Subcutaneous adipose tissue (tissue), 4 donors: ENCODE measurements around the gene EXOC6B. TPM values are rescaled to one million over a fixed set of nuclear protein-coding genes. Genes with fewer than 3 reads are reported as not detected.

Experiments
- total RNA-seq, 4 donors: library from RNA; depleted of rRNA; stranded (reverse); fragments of >200 nt; gene quantifications; one replicate each; pipeline ENCODE4 v1.1.0, GENCODE V29; 2016
- TF ChIP-seq, protein P1 (sequence below): fragments of 450-650 bp; IDR thresholded peaks from one replicate; pipeline ENCODE4 v1.5.1; 2016; ENCODE audit warnings: low read depth, mild to moderate bottlenecking, control low read depth, antibody characterized with exemption, moderate library complexity

EXOC6B gene
- total RNA-seq, 4 donors from 2014 or later, result 33.9 to 40.5 (median 38.9) TPM

DNA sequence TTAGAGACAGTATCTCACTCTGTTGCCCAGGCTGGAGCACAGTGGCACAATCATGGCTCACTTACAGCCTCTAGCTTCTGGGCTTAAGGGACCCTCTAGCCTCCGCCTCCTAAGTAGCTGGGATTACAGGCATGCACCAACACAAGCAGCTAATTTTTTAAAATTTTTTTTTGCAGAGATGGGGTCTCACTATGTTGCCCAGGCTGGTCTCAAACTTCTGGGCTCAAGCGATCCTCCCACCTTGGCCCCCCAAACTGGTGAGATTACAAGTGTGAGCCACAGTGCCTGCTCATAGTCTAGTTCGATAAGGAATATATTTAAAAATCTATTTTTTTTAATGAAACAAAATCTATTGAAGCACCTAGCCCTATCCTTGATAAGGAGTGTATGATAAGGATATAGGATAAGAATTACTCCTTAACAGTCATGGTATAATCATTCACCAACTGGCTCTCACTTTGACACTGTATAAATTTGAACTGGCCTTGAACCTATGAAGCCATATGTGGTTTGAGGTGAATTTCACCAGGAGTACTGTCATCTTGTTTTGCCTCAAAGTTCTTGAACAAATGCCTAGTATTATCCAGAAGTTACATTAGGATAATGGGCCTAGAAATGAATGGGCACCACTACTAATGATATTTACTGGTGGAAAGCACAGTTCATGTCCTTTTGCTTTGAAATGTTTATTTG is 71.1 kb downstream of the EXOC6B start:
- TF ChIP-seq, protein P1, sequence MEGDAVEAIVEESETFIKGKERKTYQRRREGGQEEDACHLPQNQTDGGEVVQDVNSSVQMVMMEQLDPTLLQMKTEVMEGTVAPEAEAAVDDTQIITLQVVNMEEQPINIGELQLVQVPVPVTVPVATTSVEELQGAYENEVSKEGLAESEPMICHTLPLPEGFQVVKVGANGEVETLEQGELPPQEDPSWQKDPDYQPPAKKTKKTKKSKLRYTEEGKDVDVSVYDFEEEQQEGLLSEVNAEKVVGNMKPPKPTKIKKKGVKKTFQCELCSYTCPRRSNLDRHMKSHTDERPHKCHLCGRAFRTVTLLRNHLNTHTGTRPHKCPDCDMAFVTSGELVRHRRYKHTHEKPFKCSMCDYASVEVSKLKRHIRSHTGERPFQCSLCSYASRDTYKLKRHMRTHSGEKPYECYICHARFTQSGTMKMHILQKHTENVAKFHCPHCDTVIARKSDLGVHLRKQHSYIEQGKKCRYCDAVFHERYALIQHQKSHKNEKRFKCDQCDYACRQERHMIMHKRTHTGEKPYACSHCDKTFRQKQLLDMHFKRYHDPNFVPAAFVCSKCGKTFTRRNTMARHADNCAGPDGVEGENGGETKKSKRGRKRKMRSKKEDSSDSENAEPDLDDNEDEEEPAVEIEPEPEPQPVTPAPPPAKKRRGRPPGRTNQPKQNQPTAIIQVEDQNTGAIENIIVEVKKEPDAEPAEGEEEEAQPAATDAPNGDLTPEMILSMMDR, result no peak

DNA sequence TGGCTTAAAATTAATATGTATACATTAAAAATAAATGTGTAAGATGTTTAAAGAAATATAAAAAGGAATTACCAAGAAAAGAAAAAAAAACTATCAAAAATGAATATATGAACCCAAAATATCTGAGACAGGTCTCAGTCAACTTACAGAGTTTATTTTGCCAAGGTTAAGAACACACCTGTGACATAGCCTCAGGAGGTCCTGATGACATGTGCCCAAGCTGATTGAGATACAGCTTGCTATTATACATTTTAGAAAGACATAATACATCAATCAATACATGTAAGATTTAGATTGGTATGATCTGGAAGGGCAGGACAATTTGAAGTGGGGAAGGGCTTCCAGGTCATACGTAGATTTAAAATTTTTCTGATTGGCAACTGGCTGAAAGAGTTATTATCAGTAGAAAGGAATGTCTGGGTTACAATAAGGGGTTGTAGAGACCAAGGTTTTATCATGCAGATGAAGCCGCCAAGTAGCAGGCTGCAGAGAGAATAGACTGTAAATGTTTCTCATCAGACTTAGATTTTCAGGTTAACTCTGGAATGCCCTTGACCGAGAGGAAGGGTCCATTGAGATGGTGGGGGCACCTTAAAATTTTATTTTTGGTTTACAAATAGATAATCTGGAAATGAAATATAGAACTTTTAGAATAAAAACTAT is 74.7 kb downstream of the EXOC6B start:
- TF ChIP-seq, protein P1, result no peak

DNA sequence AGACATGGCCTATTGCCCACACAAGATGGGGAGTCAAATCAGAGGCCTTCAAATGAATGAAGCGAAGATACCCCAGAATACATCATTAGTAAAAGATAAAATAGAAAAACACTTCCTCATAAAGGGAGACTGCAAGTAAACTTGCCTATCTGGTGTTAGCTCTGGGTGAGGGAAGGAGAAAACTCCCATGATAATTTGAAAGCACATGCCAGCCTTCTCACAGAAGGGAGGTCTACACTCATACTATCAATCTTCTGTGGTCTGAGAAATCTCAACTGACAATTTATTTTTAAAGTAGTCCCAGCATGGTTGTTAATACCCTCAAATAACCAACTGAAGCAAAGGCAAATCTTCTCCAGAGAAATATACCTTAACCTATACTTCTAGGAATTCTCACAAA is 75.4 kb downstream of the EXOC6B start:
- TF ChIP-seq, protein P1, result no peak

DNA sequence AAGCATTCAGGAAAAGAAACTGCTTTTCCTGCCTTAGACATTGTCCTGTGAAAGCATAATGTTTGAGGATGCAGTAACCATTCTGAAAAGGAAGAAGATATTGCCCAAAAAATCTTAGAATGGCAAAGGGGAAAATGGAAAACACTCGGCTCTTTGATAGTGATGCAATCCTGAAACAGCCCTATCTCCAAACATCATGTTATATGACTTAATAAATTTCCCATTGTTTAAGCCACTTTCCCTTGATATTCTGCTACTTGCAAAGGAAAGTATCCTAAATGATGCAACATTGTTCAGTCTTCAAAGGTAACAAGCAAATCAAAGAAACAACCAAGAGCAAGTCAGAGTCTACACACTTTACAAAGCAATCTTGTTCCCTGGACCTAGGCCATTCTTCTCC is 78.5 kb downstream of the EXOC6B start:
- TF ChIP-seq, protein P1, result no peak

DNA sequence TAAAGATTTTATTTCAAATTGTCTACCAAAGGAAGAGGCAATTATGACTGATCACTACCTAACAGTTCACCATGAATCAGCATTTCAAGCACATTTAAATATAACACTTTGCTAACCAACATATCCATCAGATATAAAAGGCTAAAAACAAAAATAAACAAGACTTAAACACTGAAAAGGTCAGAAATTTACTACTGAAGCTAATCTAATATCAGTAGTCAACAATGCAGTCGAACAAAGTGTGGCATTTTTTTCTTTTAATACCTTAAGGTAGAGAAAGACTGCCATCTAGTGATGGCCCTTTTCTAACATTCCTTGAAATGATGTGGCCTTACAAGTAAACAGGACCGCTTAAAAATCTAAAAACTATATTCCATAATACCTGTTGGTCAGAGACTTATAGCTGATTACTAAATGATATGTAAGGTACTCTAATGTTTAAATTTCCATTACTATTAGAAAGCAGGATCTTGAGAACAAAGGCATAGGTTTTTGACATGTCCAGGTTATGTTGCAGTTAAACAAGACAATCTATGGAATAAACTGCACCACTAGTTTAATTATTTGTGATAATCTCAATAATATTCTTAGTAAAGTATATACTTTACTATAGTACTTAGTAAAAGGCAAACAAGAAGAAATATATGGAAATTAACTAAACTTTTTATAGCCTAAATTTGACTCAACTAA is 80.0 kb downstream of the EXOC6B start:
- TF ChIP-seq, protein P1, result no peak

DNA sequence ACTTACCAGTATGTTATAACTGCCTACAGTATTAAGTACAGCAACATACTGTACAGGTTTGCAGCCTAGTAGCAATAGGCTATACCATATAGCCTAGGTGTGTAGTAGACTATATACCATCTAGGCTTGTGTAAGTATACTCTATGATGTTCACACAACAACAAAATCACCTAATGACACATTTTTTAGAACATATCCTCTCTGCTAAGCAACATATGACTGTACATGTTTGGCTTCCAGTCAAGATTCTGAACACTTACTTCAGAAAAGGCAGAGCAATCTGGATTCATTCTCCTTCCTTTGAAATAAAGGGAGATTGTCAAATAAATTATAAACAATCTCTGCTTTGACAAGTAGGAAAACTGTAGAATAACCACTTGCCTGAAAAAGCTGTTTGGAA is 81.8 kb downstream of the EXOC6B start:
- TF ChIP-seq, protein P1, result no peak

DNA sequence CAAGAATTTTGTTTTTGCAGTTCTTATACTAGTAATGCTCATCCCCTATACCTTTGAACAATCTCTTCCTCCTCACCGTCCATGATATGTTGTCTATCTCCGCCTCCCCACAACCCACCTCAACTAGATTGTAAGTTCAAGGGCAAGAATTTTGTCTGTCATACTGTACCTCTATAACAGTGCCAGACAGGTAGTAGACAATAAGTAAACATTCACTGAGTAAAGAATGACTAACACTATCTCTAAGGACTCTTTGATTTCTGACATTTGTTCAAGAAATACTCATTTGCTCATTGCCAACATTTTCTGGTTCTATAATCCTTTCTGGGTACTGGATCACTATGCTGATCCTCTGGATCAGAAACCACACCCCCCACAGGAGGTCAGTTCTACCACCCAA is 82.4 kb downstream of the EXOC6B start:
- TF ChIP-seq, protein P1, result no peak
